Epidermal melanocyte (primary cell): ENCODE data around the gene CACNA1B.

Experiments
- DNase-seq: peaks from one replicate; pipeline ENCODE4 v3.0.0; 2011; ENCODE audit warnings: low spot score; ENCODE audit not compliant: insufficient read length

Gene CACNA1B

DNA sequence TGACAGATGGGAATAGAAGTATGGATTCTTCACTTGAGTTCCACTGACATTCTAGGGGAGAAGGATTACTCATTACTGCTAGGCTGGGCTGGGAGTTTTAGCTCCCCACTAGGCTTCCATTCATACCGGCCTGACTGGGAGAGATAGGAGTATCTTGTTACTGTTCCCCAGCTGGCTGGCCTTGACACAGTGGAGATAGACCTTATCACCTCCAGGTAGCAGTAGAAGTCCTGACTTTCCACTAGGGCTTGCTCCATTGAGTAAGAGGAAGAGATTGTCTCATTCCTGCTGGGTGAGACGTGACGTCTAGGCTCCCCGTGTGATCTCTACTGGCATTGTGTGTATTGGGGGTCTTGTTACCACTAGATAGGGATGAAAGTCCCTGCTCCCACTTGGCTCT is 156.4 kb downstream of the CACNA1B start:
- no peak for DNase-seq

DNA sequence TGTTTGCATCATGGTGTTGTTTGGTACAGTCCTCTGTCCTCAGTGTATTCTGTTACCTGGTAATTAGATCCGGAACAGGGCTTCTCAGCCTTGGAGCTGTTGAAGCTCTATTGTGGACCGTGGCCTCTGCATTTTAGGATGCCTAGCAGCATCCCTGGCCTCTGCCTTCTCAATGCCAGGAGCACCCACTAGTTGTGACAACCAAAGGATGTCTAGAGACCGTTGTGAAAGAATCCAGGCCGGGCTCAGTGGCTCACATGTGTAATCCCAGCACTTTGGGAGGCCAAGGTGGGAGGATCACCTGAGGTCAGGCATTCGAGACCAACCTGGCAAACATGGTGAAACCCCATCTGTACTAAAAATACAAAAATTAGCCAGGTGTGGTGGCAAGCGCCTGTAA is 159.6 kb downstream of the CACNA1B start:
- no peak for DNase-seq

DNA sequence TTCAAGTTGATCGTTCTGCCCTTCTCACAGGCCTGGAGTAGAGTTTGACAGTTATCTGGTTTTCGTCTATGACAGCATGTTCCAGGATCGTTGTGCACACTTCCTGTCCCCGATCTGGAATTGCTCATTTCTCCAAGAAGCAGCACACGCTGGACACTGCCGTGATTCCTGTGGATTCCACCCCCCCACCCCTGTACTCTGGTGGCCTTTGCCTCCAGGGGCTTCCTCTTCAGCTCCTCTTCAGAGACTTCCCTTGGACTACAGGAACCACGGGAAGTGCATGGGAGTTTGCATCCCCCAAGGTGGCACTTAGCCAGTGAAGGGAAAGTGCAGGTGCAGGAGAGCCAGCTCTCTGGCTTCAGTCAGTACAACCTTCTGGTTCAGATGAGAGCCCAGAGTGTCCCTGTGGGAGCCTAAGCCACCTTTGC is 160.7 kb downstream of the CACNA1B start:
- DNase-seq: no peak

DNA sequence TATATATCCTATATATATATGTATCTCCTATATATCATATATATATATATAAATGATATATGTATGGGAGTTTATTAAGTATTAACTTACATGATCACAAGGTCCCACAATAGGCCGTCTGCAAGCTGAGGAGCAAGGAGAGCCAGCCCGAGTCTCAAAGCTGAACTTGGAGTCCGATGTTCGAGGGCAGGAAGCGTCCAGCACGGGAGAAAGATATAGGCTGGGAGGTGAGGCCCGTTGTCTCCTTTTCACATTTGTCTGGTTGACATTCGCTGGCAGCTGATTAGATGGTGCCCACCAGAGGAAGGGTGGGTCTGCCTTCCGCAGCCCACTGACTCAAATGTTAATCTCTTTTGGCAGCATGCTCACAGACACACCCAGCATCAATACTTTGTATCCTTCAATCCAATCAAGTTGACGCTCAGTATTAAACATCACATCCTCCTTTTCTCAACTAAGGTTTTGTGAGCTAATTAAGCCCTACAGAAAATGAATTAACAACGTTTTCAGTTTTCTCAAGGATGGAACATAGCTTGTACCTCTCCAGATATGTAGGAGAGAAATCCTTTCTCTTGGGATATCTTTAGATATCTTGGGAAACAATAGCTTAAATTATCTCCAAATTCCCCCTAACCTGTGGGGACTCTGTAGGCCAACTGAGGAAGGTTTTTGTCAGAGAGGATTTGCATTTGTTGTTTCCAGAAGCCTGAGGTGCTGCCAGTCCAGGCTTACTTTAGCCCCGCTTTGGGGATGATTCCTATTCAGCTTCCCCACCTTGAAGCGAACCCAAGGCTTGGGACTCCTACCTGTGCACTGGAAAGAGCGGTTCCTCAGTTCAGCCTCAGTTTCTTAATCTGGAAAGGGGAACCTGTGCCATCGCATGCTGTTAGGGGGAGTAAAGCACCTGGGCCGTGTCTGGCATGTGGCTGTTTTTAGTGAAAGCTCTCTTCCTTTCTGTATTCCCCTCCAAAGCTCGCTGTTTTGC is 163.2 kb downstream of the CACNA1B start:
- DNase-seq: no peak

DNA sequence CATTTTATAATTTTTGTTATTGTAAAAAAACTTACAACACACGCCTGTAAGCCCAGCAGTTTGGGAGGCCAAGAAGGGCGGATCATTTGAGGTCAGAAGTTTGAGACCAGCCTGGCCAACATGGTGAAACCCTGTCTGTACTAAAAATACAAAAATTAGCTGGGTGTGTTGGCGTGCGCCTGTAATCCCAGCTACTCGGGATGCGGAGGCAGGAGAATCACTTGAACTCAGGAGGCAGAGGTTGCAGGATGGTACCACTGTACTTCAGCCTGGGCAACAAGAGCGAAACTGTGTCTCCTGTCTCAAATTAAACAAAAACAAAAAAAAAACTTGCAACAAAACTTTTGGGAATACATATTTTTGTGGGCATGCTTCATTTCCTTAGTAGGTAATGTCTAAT is 164.6 kb downstream of the CACNA1B start:
- DNase-seq: no peak

DNA sequence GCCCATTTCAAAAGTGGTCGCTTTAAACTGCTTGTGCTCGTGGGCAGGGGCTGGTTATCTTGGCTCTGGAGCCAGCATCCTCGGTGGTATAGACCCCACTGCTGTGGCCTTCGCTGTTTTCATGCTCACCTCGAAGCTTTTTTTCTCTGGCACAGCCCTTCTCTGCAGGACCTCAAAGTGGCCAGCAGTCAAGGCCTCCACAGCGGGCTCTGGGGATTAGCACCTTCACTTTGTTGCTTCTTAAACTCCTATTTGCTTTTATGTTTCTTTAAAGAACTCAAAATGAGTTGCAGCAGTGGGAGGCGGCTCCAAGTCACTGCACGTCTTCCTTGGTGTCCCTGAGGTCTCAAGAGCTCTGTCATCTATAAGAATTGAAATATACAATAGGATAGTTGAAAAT is 165.1 kb downstream of the CACNA1B start:
- no peak for DNase-seq

DNA sequence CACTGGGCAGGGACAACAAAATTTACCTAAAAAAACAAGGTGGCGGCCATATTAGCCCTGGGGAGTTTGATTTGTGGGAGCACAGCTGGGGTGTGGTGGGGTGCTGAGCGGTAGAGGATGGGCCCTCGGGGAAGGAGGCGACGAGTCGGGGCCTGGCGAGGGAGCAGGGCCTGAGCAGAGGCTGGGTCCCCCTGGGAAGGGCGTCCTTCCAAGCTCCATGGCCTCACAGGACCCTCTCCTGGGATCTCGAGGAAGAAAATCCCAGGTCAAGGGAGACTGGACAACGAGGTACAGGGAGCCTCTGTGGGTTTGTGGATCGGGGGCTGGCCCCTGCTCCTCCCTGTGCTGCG is 165.5 kb downstream of the CACNA1B start:
- DNase-seq: no peak

DNA sequence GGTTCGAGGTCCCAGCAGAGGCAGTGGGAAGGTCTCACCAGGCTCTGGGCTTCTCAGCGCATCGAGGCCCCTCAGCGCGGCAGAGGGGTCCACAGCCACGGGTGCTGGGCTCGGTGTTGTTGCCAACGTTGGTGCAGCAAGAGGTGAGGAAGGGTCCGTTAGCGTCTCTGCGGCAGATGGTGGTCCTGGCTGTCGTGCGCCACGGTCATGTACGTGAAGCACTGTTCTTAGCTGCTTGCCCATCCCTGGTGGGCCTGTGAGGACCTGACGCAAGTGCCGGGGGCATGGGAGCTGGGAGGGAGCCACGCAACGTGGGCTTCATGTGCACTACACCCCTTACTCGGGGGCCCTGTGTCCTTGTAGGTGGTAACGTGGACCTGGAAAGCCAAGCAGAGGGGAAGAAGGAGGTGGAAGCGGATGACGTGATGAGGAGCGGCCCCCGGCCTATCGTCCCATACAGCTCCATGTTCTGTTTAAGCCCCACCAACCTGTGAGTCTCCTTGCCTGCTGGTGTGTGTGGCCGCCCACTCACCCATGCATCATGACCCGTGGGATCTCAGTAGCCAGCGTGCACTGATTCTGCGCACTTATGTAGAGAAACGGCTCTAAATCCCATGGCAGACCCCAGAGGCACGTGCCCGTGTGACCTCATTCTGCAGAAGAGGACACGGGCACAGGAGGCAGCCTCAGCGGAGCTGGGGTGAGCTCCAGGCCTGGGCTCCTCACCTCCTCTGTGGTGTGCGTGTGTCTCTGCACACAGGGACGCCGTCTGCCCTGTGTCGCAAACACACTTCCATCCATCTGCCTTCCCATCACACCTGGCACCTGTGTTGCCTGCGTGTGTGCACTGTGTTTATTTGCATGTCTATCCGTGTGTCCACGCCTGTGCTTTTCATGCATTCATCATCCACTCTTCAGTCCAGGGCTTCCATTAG is 166.1 kb downstream of the CACNA1B start:
- no peak for DNase-seq

DNA sequence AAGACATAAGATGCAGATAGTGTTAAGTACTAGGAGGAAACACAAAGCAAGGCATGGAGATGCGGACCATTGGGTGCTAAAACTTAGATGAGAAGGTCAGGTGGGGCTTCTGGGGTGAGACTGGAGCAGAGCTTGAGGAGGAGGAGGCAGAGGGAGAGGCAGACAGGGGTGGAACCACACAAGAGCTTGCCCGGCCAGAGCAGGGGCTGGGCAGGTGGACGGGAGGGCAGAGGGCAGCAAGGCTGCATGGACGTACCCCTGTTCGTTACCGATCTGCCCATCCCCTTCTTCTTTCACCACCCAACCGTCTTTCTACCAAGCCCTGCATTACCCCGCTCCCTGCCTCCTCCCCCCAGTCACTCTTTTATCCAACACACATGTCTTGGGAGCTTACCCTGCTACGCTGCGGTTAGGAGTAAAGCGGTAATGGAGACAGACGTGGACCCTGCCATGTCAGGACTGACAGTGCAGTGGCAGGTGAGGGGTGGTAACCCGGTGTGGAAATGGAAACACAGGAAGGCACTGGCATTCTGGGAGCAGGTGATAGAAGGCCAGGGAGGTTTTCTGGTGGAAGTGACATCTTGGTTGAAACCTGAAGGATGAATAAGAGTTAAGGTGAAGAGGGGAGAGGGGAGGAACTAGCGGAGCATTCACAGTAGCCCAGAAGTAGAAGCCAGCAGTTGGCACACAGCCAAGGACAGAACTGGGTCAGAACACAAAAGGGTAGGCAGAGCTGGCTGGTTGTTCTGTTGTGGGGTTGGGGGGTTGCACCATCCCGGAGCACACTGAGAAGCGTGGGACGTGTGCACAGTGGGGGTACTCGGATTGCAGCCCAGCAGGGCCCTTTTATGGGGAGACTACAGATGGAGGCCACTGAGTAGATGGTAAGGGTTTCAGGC is 167.2 kb downstream of the CACNA1B start:
- no peak for DNase-seq

DNA sequence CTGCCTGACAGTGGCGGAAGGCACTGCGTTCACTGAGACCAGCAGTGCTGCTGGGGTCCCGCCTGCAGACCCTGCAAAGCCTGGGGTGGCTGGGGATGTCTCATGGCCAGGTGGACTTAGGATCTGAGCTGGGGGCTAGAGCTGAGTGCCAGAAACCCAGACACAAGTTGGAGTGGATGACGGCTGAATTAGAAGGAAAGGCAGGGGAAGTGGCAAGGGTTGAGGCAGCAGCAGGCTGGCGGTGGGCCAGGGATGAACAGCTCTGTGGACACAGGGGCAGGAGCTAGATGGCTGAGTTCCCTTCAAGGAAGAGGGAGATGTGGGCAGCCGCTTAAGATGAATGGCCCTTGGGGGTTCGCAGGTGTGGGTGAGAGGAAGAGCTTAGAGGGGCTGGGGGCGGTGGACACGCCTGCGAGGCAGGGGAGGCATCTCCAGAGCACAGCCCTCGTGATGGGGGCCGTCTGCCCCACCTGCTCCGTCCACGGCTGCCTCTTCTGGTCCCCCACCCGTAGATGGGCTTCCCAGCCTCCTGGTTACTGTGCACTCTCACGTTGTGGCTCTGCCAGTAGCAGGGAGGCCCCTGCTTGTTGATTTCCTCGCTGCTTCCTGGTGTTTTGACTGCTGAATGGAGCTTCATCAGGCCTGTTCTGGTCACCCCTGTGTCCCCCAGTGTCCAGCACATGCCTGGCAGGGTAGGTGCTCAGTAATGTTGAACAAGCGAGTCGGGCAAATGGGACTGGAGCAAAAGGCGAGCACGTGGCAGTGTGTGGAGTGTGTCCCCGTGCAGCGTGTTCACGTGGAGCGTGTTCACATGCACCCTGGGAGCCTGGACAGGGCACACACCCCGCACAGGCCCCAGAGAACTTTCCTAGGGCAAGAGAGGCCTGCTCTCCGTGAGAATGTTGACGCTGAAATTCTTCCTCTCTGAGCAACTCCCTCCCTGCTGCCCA is 168.2 kb downstream of the CACNA1B start:
- no peak for DNase-seq

DNA sequence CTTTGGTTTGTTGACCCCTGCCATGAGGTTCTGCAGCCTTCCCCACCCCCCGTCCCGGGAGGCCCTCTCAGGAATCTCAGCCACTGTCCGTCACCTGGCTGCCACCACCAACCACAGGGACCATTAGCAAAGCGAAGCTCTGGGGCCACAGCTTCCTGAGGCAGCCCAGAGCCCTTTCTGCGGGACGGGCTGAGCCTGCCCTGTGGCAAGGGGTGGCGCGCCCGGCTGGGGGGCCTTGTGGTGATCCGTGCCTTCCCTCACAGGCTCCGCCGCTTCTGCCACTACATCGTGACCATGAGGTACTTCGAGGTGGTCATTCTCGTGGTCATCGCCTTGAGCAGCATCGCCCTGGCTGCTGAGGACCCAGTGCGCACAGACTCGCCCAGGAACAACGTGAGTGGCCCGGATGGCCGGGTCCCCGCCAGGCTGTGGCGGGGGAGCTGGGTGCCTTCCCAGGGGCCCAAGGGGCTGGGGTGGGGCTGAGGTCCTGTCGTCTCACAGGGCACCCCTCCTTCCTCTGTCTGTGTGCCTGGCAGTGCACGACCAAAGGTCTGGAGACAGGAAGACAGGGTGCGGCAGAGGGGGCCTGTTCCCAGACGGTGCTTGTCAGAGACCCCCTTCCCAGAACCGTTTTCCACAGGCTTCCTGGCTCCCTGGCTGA is 169.2 kb downstream of the CACNA1B start:
- DNase-seq: no peak

DNA sequence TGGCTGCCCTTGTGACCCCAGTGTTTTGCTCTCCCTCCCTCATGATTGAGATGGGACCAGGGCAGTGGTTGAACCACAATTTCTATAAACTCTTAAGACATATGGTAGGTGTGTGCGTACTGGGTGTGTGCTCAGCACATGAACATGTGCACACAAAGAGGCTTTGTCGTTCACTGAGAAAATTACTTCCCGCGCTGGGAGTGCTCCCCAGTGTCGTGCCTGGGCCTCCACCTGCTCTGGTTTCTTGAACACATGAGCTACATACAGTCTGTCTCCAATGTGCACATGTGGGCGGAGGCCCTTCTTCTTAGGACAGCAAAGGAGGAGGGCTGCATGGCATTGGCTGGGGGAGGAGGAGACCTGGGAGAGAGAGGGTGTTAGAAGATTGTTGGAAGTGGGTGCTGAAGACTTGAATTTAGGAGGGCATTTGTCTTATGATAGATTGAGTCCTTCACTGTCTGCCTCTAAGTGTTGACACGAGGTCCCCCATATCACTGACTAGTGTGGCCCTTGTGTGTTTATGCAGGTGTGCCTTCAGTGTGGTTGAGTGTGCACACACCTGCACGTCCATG is 170.0 kb downstream of the CACNA1B start:
- DNase-seq: no peak

DNA sequence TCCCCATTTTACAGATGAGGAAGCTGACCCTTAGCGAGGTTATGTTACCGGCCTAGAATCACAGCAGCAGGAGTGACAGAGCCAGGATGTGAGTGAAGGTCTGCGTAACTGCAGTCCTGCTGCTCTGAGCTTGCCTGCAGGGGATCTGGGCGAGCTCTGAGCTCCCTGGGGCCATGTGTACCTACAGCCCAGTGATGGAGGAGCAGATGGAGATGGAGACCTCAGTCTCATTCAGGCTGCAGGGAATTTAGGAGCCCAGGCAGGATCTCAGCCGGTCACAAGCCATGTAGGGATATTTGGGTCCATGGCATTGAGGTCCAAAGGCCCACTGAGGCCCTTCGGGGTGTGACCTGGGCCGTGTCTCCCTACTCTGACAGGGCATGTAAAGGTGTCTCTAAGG is 170.6 kb downstream of the CACNA1B start:
- no peak for DNase-seq

DNA sequence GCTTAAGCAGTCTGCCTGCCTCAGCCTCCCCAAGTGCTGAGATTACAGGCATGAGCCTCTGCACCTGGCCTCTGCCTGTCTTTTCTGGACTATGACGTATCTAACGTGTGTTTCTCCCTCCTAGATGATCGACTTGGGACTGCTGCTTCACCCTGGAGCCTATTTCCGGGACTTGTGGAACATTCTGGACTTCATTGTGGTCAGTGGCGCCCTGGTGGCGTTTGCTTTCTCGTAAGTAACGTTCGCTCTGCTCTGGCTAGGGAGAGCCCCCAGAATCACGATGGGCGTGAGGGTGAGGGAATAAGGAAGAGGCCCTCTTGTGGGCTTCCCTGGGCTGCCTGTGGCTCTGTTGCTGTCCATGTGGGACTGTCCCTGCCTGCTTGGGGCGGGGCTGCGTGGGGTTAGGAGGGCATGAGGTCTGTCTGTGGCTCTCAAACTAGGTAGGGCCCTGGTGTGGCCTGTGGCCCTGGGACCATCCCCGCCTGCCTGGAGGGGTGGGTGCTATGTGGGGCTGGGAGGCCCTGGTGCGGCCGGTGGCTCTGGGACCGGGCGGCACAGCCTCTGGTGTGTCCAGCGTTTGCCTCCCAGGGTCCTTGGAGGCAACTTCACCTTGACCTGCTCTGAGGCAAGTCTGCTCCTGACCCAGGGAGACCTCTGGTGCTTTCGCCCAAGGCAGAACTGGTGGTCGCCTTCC is 171.7 kb downstream of the CACNA1B start:
- DNase-seq: no peak

DNA sequence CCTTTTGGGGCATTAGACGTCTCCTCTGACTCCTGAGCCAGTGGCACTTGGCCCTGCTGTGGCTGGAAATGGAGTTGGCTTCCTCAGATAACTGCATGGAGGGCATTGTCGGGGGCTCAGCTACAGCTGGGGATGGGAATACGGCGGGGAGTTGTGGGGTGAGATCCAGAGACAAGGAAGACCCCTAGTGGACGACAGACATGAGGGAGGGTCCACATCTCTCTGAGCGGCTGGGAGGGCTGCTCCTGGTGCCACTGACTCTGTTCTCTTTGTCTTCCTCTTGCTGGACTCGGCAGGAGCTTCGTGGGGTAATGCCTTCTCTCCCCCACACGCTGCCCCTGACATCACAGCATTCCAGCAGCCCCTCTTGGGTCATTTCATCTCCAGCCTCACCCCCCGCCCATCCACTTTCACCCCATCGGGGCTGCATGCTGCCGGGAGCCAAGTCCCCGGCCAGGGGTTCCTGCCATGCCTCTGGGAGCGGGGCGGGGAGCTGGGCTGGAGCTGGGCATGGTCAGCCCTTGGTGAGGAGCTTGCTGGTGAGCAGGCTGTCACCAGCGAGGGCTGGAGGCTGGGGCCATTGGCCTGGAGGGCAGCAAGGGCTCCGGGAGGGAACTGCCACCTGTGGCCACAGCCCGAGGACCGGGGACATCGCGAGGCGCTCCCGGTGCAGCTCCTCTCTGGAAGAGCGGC is 172.3 kb downstream of the CACNA1B start:
- DNase-seq: no peak

DNA sequence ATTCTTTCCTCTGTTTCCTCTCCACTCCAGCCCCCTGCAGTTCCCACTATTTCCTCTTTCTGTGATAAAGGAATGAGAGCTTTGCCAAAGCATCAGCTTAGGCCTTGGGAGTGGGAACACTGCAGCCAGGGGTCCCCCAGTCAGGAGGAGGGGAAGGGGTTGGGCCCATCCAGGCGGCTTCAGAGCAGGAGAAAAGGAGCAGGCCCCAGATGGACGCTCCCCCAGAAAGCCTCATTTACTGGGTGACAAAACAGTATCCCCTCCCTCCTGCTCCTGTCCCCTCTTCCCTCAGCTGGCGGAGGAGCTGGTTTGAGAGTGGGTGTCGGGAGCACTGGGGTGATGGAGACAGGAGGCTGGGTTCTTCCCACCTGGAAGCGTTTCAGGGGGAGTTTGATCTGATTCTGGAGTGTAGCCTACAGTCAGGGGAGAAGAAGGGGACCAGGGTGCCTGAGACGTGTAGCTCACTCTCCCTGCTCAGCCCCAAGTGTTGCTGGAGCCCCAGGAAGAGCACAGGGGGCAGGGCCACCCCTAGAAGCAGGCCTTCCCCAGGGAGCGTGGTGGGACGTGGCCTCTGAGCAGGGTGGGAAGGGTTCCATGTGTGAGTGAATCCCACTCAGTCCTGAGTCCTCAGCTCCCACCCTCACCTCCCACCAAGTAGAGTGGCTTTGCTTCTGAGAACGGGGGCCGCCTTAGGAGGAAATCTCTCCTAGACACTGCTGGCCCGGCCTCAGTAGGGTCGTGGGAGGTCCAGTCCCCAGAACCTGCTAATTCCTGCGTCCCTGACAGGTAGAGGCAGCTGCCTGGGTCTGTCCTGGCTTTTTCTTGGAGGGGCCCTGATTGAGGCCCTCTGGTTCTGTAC is 173.1 kb downstream of the CACNA1B start:
- DNase-seq: no peak
